NCI-H1930 (cell line): ENCODE measurements around the gene ACOT9.
A peak's percentile ranks its signal among the peaks of the same experiment; 100 is the strongest.
"Not testable (repeated sequence)": the region's sequence is repeated elsewhere in the genome, so short reads cannot be mapped to it uniquely, and the experiment has no call there.

Experiments used
- DNase-seq, 2 experiments: peaks; one replicate each; lab custom pipeline; 2025; lab: John Stamatoyannopoulos, UW

The ACOT9 gene

DNA sequence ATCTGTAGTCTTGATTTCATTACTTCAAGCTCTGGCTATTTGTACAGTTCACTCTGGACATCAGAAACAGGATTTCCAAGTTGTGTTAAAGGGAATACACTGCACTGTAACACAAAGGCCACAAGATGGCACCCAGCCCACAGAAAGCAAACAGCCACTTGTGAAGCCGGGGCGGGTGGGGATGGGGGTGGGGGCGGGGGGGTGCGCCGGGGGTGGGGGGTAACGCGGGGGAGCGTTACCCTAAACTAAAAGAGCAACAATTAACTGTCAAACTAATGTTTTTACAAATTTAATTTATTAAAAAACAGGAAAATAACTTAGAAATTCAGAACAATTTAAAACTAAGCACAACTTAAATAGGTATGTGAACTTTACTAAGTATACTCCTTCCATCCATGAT is 48.5 kb downstream of the ACOT9 start:
- peak; percentile 18 to 44 for DNase-seq

DNA sequence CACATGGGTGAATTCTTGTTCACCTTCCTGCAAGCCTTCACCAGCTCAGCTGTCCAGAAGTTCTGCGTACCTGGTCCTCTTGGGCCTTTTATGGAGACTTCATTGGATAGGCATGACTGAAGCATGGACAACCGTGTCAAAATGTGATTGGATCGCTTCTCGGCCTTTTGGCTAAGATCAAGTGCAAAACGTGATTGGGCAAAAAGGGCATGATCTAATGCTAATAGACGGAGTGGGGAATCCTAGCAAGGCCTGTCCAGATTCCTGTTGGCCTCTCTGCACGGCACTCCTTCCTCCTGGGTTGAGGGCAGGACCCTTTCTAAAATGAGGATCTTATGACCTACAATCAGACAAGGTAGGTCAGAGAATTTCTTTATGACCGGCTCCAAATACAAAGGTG is 50.9 kb downstream of the ACOT9 start:
- DNase-seq = no peak

- not testable (repeated sequence) for DNase-seq
Observed at GRCh38 chrX:23676486-23676885, 66.6 kb downstream of the ACOT9 start.

DNA sequence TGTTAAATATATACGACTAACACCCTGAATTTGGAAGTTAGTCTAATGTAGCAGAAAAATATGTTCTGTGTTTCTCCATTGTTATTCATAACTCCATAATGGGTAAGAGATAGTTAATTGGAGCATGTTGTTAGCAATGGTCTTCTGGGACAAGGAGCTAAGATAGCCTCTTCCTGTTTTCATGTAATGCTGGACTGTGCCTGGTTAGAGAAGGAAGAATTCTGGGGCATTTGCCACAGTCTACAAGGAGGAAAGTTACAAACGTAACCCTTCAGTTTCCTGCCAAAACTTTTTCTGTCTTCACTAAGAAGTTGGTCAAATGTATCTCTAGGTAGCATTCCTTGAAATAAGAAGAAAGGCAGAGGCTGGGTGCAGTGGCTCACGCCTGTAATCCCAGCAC is 70.0 kb downstream of the ACOT9 start:
- DNase-seq = no peak

- no peak for DNase-seq
Observed at GRCh38 chrX:23670528-23670927, 72.5 kb downstream of the ACOT9 start.

DNA sequence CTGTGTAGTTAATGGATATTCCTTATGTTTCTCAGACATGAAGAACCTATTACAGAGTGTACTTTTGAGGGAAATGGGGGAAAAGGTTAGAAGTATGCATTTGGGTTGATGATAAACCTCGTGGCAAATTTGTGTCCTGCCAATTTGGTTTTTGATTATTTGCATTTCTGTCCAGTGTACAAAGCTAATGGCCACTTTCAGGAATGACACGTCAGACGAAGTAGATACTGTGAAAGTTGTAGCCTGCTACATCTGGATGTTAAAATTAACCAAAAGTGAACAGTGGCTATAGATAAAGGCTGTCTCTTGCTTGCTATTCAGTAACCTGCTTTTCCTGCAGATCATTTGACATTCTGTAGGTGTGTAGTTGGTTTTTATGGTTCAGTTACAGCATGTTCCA is 74.7 kb downstream of the ACOT9 start:
- no peak for DNase-seq

- peak; percentile 68 to 82 for DNase-seq
Observed at GRCh38 chrX:23667239-23668177, 75.6 kb downstream of the ACOT9 start, which contains the start of gene PRDX4. Gene PRDX4 (plus strand): TSS chrX:23667493. CDS start chrX:23667571, 78 bp downstream.

- no peak for DNase-seq
Observed at GRCh38 chrX:23666282-23666681, 76.8 kb downstream of the ACOT9 start.

DNA sequence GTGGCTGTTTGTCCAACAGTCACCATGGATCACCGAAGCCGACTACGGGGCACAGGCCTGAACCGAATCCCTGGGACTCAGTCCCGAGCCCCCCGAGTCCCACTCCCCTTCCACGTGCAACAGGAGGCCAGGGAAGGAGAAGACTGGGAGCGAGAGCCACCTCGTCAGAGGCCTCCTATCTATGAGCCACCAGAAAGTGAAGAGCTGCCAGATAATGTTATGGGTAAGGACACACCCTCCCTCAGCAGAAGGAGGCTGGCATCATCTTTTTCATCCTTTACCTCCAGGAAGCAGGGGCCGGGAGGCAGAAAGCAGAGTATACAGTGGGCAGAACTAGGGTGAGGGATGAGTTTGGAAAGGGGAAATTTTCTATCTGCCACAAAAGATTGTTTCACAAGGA is 78.6 kb downstream of the ACOT9 start:
- no peak for DNase-seq

- DNase-seq = no peak
Observed at GRCh38 chrX:23662853-23663252, 80.2 kb downstream of the ACOT9 start.

DNA sequence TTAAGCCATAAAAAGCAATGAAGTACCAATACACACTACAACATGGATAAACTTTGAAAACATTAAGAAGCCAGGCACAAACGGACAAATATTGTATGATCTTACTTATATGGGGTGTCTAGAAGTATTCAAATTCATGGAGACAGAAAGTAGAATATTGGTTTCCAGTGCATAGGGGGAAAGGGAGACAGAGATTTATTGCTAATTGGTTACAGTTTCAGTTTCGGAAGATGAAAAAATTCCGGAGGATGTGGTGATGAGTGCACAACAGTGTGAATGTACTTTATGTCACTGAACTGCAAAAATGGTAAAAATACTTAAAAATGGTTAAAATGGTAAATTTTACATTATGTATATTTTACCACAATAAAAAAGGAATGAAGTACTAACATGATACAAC is 80.9 kb downstream of the ACOT9 start:
- DNase-seq = no peak

- DNase-seq = no peak
Observed at GRCh38 chrX:23661671-23662070, 81.4 kb downstream of the ACOT9 start.

DNA sequence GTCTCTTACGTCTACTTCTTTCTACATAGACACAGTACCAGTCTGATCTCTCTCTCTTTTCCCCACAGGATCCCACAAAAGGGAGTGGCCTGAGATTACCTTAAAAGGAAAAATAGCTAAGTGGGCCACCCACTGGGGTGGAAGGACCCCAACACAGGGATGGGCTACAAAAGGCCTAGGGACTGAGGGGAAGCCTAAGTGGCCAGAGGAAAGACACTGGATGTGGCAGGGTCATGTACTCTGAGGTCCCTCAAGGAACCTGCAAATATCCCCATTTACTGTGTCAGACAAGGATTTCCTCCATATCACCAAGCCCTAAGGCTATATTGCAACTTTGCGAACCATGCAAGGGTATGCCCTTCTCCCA is 82.3 kb downstream of the ACOT9 start:
- no peak for DNase-seq

DNA sequence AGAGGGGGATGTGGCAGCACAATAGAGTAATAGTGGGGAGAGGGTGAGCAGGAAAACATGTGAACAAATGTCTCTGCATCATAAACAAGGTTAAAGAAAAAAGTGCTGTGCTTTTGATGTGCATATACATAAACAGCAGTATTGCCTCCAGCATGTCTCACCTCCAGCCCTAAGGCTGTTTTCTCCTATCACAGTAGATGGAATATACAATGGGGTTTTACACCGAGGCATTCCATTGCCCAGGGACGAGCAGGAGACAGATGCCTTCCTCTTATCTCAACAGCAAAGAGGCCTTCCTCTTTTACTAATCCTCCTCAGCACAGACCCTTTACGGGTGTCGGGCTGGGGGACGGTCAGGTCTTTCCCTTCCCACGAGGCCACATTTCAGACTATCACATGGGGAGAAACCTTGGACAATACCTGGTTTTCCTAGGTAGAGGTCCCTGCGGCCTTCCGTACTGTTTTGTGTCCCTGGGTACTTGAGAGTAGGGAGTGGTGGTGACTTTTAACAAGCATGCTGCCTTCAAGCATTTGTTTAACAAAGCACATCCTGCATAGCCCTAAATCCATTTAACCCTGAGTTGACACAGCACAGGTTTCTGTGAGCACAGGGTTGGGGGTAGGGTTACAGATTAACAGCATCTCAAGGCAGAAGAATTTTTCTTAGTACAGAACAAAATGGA is 82.9 kb downstream of the ACOT9 start:
- not testable (repeated sequence) for DNase-seq

DNA sequence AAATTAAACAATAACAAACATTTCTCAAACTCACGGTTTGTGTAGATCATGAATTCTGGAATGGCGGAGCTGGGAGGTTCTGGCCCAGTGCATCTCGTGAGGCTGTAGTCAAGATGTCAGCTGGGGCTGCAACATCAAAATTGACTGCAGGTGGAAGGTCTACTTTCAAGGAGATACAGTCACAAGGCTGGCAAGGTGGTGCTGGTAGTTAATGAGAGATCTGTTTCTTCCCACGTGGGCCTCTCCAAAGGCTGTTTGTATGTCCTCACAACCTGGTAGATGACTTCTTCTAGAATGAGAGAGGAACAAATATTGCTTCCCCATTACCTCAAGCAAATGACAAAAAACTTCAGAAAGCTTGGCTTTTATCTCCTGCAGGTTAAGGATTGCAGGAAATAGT is 83.7 kb downstream of the ACOT9 start:
- no peak for DNase-seq

GRCh38 chrX:23656684-23657083 is 86.4 kb downstream of the ACOT9 start:
- no peak for DNase-seq

- DNase-seq = no peak
Observed at GRCh38 chrX:23656091-23656490, 87.0 kb downstream of the ACOT9 start.
